RKO (cell line): ENCODE results near the gene SF3A1.

Source experiments
- DNase-seq: peaks from one replicate; pipeline ENCODE4 v3.0.0-alpha.2; 2016; ENCODE audit warnings: low spot score

Gene SF3A1

DNA sequence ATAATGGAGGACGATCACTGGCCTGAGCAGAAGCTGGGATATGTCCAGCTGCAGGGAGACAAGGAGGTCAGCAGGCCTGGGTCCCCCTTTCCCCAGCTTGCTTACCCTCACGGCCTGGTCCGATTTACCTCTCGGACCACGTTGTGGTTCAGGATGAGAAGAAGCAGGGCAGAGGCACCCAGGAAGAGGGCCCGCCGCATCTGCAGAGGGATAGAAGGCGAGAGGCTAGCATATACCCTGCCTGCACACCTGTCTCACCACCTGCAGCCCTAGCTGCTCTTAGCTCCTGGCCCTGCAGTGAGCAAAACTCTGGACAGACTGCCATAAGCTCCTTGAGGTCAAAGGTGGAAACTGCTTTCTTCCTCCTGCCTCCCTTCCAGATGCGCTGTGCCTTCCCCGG is 29.2 kb upstream of the SF3A1 start:
- no peak for DNase-seq

DNA sequence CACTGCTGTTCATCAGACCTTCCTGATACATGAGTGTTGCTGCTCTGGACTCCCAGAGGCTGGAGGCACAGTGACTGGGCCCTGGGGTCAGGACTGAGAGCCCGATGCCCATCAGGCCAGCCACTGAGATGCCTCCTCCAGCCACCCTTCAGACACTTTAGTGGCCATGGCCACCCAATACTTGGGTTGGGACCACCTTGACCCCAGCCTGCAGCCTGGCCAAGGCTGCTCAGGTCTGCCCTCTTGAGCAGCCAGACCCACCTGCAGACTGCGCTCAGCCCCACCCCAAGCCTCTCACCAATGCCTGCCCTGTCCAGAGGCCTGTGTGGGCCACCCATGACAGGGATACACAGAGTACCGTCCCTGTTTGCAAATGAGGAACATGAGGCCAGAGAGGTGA is 26.4 kb upstream of the SF3A1 start:
- no peak for DNase-seq

DNA sequence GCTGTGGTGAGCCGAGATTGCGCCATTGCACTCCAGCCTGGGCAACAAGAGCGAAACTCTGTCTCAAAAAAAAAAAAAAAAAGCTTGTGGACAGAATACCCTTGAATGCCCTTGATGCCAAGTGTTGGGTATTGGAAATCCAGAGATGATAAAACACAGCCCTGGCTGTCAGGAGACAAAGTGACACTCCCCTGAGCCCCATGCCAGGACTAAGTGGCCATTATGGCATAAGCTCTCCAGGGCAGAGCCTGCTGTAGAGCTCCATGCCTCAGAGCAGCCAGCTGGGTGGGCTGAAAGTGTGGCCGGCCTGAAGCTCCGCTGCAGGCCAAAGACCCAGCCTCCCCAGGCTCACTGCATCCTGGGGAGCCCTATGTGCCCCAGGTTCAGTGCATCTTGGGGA is 25.6 kb upstream of the SF3A1 start:
- DNase-seq: no peak

DNA sequence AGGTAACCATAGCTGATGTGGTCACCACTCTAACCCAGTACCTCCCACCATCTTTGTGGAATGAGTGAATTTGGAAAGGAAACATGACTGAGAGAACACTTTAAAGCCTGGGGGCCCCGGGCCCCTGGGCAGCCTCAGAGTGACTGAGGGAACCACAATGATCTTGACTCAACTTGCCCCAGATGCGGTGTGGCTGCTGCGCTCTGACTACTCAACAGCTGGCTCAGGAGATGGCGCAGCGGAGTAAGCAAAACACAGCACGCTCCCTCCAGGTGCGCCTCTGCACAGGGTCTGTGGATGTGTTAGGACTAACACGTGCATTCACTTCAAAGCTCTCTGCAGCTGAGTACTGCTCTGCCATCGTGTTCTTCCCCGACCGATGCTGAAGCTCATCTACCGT is 24.6 kb upstream of the SF3A1 start:
- DNase-seq: no peak

DNA sequence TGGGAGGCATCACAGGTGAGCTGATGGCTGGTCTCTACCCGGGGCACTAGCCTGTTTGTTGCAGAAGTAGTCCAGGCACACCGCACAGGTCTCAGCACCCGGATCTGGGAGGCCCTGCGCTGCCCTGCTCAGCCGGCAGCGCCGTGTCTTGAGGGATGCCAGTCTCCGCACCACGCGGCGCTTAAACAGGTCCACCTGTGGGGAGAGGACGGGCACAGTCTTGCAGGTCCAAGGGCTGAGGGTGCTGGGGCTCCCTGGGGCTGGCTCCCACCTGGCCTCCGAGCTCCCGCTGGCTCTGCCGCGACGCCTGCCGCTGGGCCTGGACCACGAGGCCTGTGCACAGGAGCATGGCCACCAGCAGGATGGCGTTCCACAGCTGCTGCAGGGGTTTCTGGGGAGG is 23.3 kb upstream of the SF3A1 start:
- DNase-seq: no peak

DNA sequence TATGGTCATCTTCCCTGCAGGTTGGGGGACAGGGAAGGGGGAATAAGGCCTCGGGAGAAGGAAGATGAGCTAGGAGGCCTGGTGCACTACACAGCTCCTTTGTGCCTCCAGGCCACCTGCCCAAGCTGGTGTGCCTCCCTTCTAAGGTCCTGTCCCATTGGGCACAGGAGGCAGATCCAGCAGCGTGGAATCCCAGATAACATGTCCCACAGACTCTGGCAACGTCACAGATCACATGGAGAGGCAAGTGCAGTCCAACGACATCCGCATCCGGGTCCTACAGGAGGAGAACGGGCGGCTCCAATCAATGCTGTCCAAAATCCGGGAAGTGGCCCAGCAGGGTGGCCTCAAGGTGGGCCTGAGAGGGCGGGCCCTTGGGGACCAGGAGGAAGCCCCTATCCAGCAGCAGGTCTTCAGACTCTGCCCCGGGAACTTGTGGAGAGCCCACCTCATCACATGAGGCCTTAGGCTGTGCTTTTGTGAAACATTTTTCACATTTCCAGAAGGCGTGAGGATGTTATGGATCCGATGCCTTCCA is 18.7 kb upstream of the SF3A1 start:
- DNase-seq: no peak

DNA sequence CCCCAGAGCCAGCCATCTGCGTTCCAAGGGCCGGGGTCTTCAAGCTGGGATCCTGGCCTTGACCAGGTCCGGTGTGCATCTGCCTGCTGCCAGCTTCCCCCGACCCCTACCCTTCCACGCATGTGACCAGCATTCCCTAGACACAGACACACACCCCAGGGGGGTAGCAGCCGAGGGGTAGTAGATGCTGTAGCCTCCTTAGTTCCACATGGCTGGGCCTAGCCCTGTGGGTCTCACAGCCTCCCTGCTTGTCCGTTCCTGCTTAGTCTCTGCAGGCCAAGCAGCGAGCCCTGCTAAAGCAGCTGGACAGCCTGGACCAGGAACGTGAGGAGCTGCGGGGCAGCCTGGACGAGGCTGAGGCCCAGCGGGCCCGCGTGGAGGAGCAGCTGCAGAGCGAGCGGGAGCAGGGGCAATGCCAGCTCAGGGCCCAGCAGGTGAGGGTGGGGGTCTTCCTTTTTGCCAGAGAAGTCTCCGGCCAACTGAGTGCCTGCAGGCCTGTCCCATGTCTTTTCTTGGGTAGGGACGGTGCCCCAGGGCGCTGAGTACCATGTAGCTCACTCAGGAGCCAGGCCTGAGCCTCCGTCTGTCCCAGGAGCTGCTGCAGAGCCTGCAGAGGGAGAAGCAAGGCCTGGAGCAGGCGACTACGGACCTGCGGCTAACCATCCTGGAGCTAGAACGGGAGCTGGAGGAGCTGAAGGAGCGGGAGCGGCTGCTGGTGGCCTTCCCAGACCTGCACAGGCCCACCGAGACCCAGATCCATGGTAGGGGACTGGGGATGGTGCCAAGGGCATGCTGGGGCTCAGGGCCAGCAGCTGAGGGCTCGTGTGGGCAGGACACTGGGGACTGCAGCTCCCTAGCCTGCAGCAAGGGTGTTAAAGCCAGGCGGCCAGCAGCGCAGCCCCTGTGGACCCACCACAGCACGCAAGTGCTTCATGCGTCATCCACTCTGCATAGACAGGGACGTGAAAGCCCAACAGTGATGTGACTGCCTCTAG is 16.9 kb upstream of the SF3A1 start:
- no peak for DNase-seq

DNA sequence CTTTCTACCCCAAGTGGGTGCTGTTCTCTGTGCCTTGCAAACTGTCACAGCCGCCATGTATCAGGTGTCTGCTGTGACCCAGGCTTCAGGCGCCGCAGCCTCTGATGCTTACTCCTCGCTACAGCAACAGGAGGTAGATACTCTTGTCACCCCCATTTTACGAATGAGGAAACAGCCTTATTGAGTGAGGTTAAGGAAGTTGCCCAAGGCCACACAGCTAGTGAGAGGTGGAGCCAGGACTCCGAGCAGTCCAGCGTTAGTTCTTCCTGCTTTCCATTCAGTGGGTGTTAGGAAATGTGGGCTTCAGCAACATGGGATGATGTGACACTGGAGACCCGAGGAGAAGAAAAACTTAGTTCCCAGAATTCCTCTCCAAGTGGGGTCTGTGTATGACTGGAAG is 16.2 kb upstream of the SF3A1 start:
- no peak for DNase-seq

DNA sequence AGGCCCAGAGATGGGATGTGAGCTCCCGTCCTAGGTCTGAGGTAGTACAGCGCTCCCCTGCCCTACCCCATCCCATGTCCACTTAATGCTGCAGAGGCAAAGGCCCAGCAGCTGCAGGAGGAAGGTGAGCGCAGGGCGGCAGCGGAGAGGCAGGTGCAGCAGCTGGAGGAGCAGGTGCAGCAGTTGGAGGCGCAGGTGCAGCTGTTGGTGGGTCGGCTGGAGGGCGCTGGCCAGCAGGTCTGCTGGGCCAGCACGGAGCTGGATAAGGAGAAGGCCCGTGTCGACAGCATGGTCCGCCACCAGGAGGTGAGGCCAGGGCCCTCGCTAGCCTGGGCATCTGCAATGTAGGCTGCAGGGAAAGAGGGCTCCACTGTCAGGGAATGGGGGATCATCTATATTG is 15.3 kb upstream of the SF3A1 start:
- no peak for DNase-seq

- no peak for DNase-seq
These were observed 14.6 kb upstream of the SF3A1 start for GRCh38 chr22:30371321-30371720.

- no peak for DNase-seq
These were observed 14.0 kb upstream of the SF3A1 start for GRCh38 chr22:30370641-30371230.

DNA sequence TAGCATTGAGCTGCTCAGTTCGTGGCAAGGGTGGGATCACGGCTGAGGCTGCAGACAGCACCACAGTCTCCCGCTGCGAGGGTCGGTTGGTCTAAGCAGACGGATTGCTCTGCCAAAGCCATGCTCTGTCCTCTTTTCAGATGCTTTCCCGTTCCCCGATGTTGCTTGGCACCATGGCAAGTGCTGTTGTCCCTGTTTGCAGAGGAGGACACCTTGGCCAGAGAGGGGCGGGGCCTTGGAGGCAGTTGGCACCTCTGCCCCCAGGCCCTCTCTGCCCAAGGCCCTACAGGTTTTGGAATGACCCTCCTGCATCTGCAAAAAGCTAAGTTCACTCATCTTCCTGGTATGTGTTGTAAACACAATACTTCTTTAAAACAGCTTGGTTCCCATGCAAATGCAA is 11.7 kb upstream of the SF3A1 start:
- DNase-seq: no peak

GRCh38 chr22:30365891-30366290 is 9.2 kb upstream of the SF3A1 start:
- DNase-seq: no peak

- no peak for DNase-seq
These were observed 6.1 kb upstream of the SF3A1 start for GRCh38 chr22:30362651-30363281.

- DNase-seq: no peak
These were observed 5.4 kb upstream of the SF3A1 start for GRCh38 chr22:30361916-30362650.

- no peak for DNase-seq
These were observed 1.8 kb upstream of the SF3A1 start for GRCh38 chr22:30358541-30358940.

- DNase-seq: no peak
These were observed 1.0 kb upstream of the SF3A1 start for GRCh38 chr22:30357650-30358215.

DNA sequence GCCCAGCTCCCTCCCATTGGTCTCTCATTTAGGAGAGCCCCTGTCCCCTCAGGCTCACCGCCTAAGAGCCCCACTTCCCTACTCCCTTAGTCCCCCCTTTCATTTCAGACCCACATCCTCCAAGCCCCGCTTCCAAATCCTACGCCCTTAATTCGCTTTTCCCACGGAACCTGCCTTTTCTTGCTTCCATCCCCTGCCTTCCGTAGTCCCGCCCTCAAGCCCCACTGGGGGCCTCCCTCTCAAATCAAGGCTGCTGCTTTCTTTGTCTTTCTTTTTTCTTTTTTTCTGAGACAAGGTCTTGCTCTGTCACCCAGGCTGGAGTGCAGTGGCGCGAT is 509 bp upstream of the SF3A1 start:
- no peak for DNase-seq

DNA sequence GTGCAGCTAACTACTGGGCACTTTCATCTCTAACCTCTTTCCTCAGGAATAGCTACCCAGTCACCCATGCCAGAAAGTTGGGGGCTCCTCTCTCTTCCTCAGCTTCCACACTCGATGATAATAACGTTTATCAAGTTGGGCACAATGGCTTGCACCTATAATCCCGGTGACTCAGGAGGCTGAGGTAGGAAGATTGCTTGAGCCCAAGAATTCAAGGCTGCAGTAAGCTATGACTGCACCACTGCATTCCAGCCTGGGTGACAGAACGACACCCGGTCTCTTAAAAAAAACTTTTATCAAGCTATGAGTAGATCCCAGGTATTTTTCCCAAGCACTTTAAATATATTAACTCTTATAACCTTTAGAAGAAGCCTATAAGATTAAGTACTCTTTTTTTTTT is 2.0 kb downstream of the SF3A1 start:
- no peak for DNase-seq

GRCh38 chr22:30351226-30351625 is 5.5 kb downstream of the SF3A1 start:
- DNase-seq: no peak

DNA sequence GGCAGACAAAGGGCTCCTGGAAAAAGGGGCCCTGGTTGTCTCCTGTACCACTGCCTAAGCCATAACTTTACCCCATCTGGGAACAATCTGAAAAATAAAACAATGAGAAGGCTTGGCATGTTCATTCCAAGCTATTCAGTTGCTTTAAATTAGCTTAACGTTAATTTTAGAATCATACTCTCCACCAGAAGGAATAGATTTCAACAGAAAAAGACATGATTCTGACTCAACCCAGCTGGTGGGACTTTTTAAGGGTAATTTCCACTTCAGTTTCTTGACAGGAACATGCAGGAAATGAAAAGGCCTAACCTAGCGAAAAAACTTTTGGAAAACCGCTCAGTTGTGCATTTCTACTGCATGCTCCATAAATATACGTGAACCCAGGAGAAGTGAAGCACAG is 7.9 kb downstream of the SF3A1 start:
- no peak for DNase-seq

DNA sequence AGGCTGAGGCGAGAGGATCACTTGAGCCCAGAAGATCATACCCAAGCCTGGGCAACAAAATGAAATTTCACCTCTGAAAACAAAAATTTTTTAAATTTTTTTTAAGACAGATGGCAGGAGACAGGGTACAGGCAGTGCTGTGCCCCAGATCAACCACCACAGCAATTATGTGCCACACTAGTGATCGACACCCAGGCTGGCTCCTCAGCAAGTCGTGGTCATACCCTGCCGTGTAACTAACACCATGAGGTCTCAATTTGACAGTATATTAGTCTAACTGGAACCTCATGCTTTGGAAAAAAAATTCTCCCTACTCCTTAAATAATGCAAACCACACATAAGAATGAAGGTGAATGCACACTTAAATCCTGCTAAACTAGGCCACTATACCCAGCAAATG is 8.3 kb downstream of the SF3A1 start:
- no peak for DNase-seq
